Ureter (tissue), 1 donor: ENCODE data around the gene ATP7B. TPM values are rescaled to one million over a fixed set of nuclear protein-coding genes. Genes with fewer than 3 reads are reported as not detected.
"Not testable (repeated sequence)": the region's sequence is repeated elsewhere in the genome, so short reads cannot be mapped to it uniquely, and the experiment has no call there.

Experiments
- DNase-seq: peaks from one replicate; pipeline ENCODE4 v3.0.0-alpha.2; 2020; ENCODE audit warnings: low spot score
- total RNA-seq: library from RNA; stranded (reverse); gene quantifications from one replicate; pipeline ENCODE4 v1.2.4, GENCODE V29; 2023
- donor health status: DM: yes; HTN: yes; CAD: no.

ATP7B gene
- 9.5 TPM for total RNA-seq

GRCh38 chr13:52010890-52011631 is at the start of gene ATP7B:
ATP7B (minus strand) TSS chr13:52011450; CDS start chr13:52011337, 113 bp downstream.
- no peak for DNase-seq

GRCh38 chr13:52053460-52053859 is 42.2 kb upstream of the ATP7B start:
- no peak for DNase-seq

DNA sequence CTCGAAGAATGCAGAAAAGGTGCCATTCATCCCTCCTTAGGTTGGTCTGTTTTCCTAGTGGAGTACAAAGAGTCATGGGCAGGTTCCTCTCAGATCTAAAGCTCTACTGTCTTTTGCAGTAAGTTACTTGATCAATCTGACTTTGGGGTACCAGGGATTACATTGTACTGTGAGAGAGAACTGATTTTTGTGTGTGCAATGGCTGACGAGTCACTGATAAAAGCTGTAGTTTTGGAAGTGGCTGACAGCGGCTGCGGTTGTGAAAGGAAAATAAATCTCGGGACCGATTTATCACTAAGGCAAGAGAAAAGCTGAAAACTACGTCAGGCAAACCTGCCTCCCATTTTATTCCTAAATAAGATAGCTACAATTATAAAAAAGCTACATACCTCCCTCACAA is 40.1 kb upstream of the ATP7B start:
- no peak for DNase-seq

DNA sequence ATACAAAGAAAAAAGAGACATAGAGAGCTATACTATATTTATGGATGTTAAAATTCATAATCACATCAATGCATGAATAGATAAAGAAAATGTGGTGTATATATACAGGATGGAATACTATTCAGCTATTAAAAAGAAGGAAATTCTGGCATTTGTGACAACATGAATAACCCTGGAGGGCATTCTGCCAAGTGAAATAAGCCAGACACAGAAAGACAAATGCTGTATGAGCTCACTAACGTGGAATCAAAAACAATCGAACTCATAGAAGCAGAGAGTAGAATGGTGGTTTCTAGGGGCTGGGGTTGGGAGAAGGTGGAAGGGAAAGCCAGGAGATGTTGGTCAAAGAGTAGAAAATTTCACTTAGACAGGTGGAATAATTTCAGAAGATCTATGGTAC is 37.3 kb upstream of the ATP7B start:
- no peak for DNase-seq

DNA sequence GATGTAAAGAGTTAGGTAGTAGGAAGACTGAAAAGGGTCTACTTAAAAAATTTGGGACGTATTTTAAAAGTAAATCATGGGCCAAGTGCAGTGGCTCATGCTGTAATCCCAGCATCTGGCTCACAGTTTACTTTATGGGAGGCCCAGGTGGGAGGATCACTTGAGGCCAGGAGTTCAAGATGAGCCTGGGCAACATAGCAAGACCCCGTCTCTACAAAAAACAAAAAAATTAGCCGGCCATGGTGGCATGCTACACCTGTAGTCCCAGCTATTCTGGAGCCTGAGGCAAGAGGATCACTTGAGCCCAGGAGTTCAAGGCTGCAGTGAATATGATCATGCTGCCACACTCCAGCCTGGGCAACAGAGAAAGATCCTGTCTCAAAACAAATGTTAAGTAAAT is 36.2 kb upstream of the ATP7B start:
- DNase-seq: no peak

- no peak for DNase-seq
Observed at GRCh38 chr13:52043675-52044074, 32.4 kb upstream of the ATP7B start.

GRCh38 chr13:52036037-52036436 is 24.8 kb upstream of the ATP7B start:
- no peak for DNase-seq

- DNase-seq: no peak
Observed at GRCh38 chr13:52034616-52035226, 23.5 kb upstream of the ATP7B start.

DNA sequence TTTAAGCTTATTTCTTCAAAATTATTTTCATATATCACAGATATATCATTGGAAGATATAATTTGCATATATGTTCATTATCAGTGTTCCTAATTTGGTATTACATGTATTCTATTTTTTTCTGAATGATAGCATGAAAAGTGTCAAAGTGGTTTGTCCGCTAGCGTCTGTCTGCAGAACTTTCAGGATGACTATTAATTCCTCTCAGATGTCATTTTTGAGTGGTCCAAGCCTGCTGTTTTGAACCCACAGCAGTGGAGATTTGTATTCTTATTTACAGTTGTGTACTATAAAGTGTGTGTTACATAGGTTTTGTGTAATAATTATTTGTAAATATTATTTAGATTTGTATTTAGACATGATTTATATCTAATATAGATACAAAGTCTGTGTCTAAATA is 21.8 kb upstream of the ATP7B start:
- no peak for DNase-seq

GRCh38 chr13:52030401-52030800 is 19.2 kb upstream of the ATP7B start:
- not testable (repeated sequence) for DNase-seq

DNA sequence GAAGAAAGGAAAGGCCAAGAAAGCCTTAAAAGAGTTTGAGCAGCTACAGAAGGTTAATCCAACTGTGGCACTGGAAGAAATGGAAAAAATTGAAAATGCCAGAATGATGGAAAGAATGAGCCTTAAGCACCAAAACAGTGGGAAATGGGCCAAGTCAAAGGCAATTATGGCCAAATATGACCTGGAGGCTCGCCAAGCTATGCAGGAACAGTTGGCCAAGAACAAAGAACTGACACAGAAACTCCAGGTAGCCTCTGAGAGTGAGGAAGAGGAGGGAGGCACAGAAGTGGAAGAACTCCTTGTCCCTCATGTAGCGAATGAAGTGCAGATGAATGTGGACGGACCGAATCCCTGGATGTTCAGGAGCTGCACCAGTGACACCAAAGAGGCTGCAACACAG is 18.3 kb upstream of the ATP7B start:
- DNase-seq: no peak

DNA sequence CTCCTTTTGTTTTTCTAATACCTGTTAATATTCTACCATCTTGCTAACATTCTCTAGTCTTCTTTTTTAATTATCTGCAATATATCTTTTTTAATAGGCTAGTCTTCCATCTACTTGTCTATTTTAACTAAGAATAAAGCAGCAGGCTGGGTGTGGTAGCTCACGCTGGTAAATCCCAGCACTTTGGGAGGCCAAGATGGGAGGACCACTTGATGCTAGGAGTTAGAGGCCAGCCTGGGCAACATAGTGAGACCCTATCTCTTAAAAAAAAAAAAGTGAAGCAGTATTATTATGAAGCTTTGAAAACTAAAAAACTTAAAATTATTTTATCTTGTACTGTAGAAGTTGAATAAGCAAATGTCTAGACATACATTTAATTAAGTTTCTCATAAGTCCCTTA is 16.6 kb upstream of the ATP7B start:
- DNase-seq: no peak

DNA sequence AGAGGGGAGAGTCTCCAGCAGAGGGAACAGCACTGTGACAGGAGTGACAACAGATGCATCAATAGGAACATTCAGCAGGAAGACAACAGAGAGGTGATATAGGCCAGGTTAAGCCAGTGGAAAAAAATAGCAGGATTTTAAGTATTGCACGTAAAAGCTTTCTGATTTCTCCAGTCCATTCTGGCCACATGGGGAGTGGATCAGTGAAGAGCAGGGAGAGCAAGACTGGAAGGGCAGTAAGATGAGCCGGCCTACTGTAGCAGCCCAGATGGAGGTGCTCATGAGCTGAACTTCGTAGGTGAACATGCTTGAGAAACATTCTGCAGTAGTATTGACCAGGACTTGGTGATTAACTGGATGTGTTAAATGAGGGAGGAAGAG is 15.0 kb upstream of the ATP7B start:
- no peak for DNase-seq

- no peak for DNase-seq
Observed at GRCh38 chr13:52025475-52026245, 14.4 kb upstream of the ATP7B start.

GRCh38 chr13:52024481-52024880 is 13.2 kb upstream of the ATP7B start, which contains the start of gene UTP14C:
UTP14C (plus strand) TSS chr13:52024691; CDS start chr13:52028805, 4,114 bp downstream.
- no peak for DNase-seq

- DNase-seq: no peak
Observed at GRCh38 chr13:52022356-52022755, 11.1 kb upstream of the ATP7B start.

- DNase-seq: no peak
Observed at GRCh38 chr13:52020191-52020590, 8.9 kb upstream of the ATP7B start.

- DNase-seq: no peak
Observed at GRCh38 chr13:52016296-52016695, 5.0 kb upstream of the ATP7B start.

DNA sequence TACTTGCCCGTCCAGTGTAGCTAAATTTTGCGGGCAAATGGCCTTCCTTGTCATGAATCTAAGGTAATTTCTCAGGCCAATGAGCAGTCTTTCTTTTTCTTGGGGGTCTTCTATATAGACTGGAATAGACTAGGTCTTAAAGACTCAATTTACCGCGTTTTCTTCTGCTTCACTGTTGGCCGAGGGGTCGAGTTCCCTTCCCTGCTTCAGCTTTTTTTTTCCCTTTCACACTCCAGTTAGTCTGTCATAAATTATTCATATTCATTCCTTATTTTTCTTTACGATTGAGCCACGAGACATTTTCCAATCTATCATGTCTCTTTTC is 1.2 kb upstream of the ATP7B start:
- DNase-seq: no peak

GRCh38 chr13:52011632-52012511 is 622 bp upstream of the ATP7B start, which contains the start of gene ALG11:
ALG11 (plus strand) TSS chr13:52012398; CDS start chr13:52012419, 21 bp downstream.
- DNase-seq: peak; percentile 100

DNA sequence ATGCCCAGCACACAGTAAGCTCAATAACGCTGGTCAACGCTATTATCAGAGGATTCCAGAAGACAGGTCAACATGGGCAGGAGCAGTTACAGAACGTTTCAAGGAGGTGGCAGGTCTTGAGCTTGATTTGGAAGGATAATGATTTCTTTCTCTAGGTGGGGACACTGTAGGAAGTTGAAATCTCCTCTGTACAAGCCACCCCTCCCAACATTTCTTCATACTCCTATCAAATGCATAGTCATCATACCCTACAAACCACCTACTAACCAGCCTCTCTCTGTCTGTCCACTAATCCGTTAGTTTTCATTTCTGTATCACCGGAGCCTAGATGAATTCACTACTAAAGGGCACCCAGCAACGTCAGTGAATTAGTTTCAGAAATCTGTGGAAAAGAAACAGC is 1.3 kb downstream of the ATP7B start:
- no peak for DNase-seq
